SKM-1 treated with dmso at 0.1 percent for 144 hours (cell line): ENCODE data around the gene RECQL.

Source experiments
- DNase-seq: peaks from one replicate; lab custom pipeline; 2025; ENCODE audit not compliant: unreplicated experiment; lab: John Stamatoyannopoulos, UW

The RECQL gene, protein sequence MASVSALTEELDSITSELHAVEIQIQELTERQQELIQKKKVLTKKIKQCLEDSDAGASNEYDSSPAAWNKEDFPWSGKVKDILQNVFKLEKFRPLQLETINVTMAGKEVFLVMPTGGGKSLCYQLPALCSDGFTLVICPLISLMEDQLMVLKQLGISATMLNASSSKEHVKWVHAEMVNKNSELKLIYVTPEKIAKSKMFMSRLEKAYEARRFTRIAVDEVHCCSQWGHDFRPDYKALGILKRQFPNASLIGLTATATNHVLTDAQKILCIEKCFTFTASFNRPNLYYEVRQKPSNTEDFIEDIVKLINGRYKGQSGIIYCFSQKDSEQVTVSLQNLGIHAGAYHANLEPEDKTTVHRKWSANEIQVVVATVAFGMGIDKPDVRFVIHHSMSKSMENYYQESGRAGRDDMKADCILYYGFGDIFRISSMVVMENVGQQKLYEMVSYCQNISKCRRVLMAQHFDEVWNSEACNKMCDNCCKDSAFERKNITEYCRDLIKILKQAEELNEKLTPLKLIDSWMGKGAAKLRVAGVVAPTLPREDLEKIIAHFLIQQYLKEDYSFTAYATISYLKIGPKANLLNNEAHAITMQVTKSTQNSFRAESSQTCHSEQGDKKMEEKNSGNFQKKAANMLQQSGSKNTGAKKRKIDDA

DNA sequence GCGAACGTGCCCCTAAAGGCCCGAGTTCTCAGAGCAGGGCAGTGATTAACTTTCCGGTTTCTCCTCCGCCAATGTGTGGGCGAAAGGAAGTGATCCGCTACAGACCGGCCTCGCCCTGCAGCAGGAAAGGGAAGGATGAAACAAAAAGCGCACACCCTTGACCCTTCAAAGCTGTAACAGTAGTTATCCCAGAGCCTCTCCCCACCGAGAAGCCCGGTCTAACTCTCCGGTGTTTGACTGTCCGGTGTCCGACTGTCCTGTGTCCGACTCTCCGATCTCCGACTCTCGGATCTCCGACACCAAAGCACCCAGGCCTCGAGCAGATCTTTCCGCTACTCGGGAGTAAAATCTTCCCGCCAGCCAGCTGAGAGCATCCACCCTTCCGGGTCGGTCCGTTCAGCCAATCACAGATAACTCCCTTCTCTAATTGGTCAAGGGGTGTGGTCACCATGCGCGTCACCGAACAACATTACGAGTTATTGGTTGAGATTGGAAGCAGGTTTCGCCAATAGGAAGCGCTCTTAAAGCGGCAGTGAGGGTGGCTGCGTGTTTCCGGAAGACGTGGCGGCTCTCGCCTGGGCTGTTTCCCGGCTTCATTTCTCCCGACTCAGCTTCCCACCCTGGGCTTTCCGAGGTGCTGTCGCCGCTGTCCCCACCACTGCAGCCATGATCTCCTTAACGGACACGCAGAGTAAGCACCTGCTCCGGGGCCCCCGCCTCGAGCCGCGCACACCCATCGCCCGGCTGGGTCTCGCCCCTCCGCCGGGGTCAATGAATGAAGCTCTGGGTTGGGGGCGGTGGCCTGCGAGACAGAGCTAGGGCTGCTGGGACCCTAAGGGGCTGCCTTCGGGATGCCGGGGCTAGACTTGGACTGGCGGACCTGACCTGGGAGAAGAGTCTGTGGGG, at the start of gene RECQL, which contains the start of gene GOLT1B:
RECQL (minus strand) TSS at position 378 of the 906 bp plus-strand sequence. CDS start 2,065 bp downstream, outside the sequence.
GOLT1B (plus strand) TSS at position 532 of the 906 bp plus-strand sequence; CDS start at position 667, 135 bp downstream.
- peak; percentile 89 for DNase-seq

DNA sequence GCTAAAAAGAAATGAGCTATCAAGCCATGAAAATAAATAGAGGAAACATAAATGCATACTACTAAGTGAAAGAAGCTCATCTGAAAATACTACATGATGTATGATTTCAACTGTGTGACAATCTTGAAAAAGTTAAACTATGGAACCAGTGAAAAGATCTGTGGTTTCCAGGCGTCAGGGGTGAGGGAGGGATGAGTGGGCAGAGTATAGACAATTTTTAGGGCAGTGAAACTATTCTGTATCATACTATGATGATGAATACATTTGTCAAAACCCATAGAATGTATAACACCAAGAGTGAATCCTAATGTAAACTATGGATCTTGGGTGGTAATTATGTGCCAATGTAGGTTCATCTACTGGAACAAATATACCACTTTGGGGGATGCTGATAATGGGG, 46.0 kb upstream of the RECQL start:
- no peak for DNase-seq

DNA sequence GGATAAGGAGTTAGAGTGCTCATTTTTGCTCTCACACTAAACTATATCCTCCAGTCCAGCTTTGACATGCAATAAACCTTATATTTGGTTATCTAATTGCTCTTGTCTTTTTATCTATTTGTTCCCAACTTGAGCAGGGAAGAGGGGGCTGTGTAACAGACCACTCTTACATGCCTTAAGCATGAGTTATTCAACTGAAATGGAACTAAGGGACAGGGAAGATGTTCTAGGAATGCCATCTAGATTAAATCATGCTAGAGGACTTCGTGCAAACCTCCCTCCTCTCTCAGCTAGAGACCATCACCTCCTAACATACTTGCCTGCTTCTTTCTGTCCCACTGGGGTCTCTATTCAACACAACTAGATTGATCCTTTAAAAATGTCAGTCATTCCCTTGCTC, 45.3 kb upstream of the RECQL start:
- no peak for DNase-seq

DNA sequence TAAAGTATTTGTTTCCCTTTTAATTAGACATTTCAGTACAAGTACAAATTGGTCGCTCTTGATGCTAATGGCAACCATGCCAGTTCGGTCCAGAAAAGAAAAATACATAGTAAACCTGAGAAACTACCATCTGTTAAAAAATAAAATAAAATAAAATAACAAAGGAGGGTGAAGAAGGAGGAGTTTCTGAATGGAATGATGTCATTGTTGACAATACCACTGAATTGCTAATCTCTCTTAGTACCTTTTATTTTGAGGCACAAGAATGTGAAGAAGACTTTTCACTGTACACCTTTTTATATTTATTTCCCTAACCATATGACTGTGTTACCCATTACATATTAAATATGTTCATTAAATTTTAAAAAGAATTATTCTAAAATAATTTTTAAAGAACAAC, 44.1 kb upstream of the RECQL start:
- no peak for DNase-seq

DNA sequence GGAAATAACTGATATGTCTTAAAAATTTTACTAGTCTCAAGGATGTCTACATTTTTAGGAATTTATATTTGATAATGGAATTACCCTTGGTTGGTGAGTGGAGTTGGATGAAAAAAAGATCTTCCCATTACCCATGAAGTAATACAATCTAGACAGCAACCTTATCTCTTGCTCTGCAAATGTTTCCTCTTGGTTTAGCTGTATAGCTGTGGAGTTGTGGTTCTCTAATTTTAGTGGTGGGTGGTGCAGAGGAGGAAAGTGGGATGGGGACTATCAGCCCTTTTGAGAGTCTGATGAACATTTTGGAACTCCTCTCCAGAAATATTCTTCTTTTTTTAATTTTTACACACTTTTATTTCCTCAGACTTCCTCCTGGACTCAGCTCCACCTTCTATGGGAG, 41.7 kb upstream of the RECQL start:
- no peak for DNase-seq

DNA sequence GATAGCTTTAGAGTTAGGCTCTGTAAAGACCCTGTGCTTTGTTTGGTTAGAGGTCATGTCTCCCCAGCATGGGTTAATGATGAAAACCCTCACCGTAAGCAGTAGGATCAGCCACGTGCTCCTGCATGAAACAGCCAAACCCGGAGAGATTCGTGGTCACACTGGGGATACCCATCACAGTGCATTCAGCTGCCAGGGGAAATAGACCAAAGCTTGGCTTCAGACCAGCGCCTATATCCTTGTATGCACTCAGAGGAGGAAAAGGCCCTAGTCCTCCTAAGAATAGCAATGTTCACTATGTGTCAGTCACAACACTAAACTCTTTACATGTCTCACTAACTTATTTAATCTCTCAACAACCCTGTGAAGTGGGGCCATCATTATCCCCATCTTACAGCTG, 41.0 kb upstream of the RECQL start:
- DNase-seq: no peak

- DNase-seq: no peak
These were observed 40.3 kb upstream of the RECQL start for GRCh38 chr12:21541773-21542172.

DNA sequence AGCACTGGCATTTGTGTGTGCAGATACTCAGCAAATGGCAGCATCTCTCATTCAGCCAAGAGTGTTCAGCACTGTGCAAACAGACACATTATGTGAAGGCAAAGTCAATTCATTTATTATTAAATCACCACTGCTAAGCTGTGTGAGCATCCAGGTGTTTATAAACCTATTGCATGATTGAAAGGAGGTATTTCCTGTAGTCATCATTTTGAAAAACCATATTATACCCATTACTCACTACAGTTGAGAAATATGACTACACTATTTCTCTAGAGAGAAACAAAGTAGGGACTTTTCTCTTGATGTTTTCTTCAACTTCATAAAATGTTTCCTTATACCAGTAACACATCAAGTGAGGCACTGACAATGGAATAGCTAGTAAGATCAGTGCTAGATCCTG, 38.4 kb upstream of the RECQL start:
- no peak for DNase-seq

- DNase-seq: no peak
These were observed 36.7 kb upstream of the RECQL start for GRCh38 chr12:21538061-21538653.

DNA sequence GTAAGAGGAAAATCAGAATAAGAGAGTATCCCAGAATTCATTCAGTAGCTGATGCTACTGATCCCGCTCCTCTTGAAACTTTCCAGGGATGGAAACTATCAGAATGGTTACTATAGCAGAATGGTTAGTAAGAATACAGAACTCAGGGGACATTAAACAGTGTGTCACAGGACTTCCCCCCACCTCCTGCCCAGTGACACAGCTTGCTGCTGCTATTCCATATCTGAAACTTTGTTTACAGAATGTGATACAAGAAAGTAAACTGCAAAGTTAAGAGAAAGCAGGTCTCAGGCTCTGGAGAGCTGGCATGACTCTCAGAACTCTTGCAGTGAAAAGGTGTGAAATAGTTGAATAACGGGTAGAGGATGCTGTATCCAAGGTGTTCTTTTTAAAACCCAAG, 28.0 kb upstream of the RECQL start:
- DNase-seq: no peak

- DNase-seq: no peak
These were observed 27.5 kb upstream of the RECQL start for GRCh38 chr12:21528953-21529352.

DNA sequence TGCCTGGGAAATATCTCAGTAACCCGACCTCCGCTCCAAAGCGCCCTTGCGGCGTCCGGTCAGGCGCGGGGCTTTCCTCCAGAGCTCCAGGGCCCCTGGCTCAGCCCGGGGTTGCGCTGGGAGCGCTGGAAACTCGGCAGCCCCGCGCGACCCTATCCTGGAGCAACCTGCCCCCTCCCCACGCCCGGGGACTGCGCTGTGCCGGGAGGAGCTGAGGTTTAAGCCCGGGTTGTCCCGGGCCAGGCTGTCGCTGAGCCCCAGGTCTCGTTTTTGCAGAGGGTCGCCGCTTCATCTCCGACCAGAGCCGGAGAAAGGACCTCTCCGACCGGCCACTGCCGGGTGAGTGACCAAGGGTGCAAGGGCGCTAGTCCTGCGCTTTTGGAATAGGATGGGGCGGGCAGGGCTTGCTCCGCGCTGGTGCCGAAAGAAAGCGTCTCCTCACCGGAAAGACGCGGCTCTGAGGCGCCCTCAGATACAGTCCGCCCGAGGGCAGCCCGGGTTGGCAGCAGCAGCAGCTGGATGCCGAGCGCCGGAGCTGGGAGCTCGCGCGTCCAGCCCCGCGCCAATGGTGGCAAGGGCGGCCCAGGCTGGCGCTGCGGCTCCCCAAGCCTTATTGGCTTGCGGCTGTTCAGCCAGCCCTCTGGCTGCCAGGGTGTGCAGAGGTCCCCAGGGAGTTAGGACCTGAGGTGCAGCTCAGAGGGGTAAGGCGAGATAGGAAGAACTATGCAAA, 26.2 kb upstream of the RECQL start:
- DNase-seq: no peak

DNA sequence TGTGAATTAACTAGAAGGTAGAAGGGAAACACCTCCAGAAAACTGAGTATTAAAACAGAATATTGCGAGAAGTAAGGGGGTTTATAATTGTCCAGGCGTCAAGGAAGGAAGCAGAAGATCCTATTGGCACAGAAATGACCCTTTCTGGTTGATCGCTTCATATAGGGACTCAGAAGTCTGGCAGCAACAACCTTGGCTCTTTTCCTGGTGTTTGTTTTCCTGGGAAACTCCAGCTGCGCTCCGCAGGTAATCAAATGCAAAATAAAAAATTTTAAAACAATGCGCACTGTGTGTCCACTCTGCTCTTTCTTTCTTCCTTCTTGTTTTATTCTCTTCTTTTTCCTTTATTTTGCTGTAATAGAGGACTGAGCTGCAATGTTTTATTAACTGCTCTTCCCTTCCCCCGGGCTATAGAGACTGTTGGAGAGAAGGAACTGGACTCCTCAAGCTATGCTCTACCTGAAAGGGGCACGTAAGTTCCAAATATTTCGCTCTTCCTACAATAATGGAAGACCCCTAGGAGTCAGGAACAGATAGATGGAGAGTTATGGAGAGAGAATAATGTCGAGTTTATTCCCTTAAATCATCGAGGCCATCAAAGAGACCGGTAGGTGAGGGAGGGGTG, 25.4 kb upstream of the RECQL start:
- DNase-seq: no peak

GRCh38 chr12:21526053-21526452, 24.6 kb upstream of the RECQL start, which contains the start of gene SPX:
SPX (plus strand) TSS chr12:21526296; CDS start chr12:21526473, 177 bp downstream.
- DNase-seq: no peak

- no peak for DNase-seq
These were observed 21.7 kb upstream of the RECQL start for GRCh38 chr12:21523148-21523547.

DNA sequence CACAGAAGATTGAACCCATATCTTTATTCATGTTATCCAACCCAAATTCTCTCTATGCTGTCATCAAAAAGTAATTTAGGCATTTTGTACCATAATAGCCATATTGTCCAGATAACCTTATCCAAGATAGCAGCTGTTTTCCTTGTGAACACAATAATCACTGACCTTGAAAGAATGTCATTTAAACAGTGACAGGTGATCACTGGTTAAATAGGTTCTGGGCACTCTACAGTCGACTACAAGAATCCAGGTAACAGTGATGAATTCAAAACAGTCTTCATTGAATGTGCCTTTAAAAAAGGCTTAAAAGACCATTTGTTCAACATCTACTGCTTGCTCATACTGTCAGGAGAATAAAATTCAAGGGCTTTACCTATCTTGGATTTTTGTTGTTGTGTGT, 20.1 kb upstream of the RECQL start:
- no peak for DNase-seq

DNA sequence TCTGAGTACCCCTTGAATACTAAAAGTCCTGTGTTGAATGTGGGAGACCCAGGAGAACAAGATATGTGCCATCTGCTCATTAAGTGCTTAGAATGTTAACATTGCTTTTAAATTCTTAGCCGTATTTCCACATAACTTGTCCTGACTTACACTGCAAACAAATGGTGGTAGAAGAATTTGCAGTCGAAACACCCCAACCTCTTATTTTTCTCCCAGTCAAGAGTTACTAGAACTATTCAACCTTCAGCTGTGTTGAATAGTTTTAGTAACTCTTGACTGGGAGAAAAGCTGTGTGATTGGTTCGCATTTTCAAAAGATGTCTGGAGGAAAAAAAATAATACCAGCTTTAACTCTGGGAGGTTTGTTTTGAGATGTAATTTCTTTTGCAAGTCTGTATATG, 17.0 kb upstream of the RECQL start:
- no peak for DNase-seq

GRCh38 chr12:21516281-21516680, 14.8 kb upstream of the RECQL start:
- DNase-seq: no peak

GRCh38 chr12:21509768-21510167, 8.3 kb upstream of the RECQL start:
- no peak for DNase-seq

DNA sequence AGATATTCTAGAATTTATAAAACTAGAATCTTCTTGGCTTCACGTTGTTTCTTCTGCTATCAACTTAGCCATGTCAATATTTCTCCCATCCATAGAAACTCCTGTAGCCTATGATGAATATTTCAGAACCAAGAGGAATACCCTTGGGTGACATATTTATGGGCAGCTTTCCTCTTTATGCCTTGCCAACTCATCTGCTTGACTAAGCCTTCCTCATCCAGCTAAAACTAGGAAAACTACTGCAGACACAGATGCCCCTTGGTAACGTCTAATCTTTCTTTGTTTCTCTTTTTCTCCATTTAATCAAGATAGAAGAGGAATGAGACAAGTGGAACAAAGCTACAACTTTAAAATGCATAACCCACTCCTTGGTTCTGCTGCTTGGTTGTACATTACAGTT, 6.4 kb upstream of the RECQL start:
- no peak for DNase-seq
